Activated CD4-positive, alpha-beta T cell treated with anti-CD3 and anti-CD28 coated beads for 48 hours (primary cell): ENCODE data around the gene FEZF2.

Experiments used
- DNase-seq: peaks from one replicate; pipeline ENCODE4 v3.0.0-alpha.2; 2020

The FEZF2 gene

DNA sequence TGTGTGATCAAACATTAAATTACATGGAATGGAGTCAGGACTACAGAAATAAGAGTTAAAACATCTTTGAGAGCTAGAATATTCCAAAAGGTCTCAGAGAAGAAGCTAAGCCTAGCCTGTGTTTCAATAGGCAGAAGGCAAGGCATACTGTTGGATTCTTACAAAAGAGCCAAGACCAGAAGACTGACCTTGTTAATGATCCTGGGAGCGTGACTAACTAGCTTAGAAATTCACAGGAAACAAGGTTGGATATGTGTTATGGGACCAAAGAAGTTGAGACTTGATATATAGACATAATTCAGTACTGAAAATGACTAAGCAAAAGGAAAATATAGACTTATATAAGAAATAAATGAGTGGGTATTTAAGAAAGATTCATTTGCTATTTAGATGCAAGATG is 50.1 kb downstream of the FEZF2 start:
- no peak for DNase-seq
